ENCODE measurements around the gene SAMD11.

DNA sequence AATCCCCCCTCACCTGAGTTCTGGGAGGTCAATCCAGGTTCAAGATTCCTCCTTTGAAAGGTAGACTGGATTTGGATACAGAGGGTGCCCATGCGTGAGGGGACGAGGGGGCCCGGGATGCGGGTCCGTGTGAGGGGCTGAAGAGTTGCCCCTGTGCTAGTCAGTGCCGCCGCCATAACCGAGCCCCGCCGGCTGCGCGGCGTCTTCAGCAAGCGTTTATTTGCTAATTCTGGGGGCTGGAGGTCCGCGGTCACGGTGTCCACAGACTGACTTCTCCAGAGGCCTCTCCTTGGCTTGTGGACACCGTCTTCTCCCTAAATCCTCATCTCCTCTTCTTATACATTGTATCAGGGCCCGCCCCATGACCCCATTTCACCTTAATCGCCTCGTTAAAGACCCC is 20.9 kb upstream of the SAMD11 start:
- TF ChIP-seq, protein P1, sequence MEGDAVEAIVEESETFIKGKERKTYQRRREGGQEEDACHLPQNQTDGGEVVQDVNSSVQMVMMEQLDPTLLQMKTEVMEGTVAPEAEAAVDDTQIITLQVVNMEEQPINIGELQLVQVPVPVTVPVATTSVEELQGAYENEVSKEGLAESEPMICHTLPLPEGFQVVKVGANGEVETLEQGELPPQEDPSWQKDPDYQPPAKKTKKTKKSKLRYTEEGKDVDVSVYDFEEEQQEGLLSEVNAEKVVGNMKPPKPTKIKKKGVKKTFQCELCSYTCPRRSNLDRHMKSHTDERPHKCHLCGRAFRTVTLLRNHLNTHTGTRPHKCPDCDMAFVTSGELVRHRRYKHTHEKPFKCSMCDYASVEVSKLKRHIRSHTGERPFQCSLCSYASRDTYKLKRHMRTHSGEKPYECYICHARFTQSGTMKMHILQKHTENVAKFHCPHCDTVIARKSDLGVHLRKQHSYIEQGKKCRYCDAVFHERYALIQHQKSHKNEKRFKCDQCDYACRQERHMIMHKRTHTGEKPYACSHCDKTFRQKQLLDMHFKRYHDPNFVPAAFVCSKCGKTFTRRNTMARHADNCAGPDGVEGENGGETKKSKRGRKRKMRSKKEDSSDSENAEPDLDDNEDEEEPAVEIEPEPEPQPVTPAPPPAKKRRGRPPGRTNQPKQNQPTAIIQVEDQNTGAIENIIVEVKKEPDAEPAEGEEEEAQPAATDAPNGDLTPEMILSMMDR (IDR thresholded peaks at IDR 0.05; ENCODE audit: low read depth, low read length, poor library complexity, severe bottlenecking), result no peak
- TF ChIP-seq EZH2phosphoT487 (IDR thresholded peaks at IDR 0.05; ENCODE audit: borderline replicate concordance, low read length), result no peak
